Activated naive CD4-positive, alpha-beta T cell treated with anti-CD3 and anti-CD28 coated beads, Interleukin-2, amount 10 ng/mL, durations not matched to agents 7 days and 5 days (primary cell): ENCODE measurements around the gene SAMD5.

Experiments
- CTCF ChIA-PET: fragments of 350-600 bp; sonication (Branson Sonifier 250); formaldehyde crosslinking; loops from one replicate; lab custom pipeline; 2021; ENCODE audit warnings: antibody characterized with exemption; lab: Charles Lee
- DNase-seq: peaks from one replicate; pipeline ENCODE4 v3.0.0-alpha.2; 2020
- H3K27ac Mint-ChIP-seq: one replicate; pipeline ENCODE4 v1.8.0; 2021; ENCODE audit warnings: mild to moderate bottlenecking, moderate library complexity, mixed read lengths
- H3K27me3 Mint-ChIP-seq: one replicate; pipeline ENCODE4 v1.8.0; 2021; ENCODE audit warnings: mild to moderate bottlenecking, mixed read lengths
- H3K36me3 Mint-ChIP-seq: one replicate; pipeline ENCODE4 v1.8.0; 2021; ENCODE audit warnings: mixed read lengths
- H3K4me1 Mint-ChIP-seq: one replicate; pipeline ENCODE4 v1.8.0; 2021; ENCODE audit warnings: mixed read lengths
- H3K4me3 Mint-ChIP-seq: one replicate; pipeline ENCODE4 v1.8.0; 2021; ENCODE audit warnings: mild to moderate bottlenecking, moderate library complexity, mixed read lengths
- H3K9me3 Mint-ChIP-seq: one replicate; pipeline ENCODE4 v1.8.0; 2021; ENCODE audit warnings: mixed read lengths

SAMD5 gene

GRCh38 chr6:147567141-147567805 is 58.8 kb downstream of the SAMD5 start:
- CTCF ChIA-PET = no interaction called here
- peaks cover 4% of the 10 kb centered on the region for H3K27me3 Mint-ChIP-seq

DNA sequence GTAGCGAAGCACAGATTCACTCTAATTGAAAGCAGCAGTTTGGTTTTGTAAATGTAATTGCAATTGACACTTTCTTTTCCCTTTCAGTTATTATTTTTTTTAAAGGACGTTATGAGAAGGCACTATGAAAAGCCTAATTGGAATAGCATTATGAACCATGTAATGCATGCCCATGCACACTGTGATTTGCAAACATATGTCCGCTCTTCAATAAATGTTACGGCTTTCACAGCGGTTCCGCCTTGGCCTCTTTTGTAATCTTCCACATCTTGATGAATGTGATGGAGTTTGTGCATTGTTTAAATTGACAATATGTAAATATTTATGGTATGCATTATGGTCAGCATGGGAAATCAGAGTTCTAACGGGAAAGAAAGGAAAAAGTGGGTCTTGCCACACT is 61.3 kb downstream of the SAMD5 start:
- no peaks in the 10 kb centered on the region for H3K9me3 Mint-ChIP-seq
- no peaks in the 10 kb centered on the region for H3K4me1 Mint-ChIP-seq
- no peak overlapping the region for H3K4me3 Mint-ChIP-seq
- H3K27me3 Mint-ChIP-seq = peaks cover 4% of the 10 kb centered on the region
- CTCF ChIA-PET = no interaction called here
- H3K36me3 Mint-ChIP-seq = no peaks in the 10 kb centered on the region
- H3K27ac Mint-ChIP-seq = no peak overlapping the region
- no peak for DNase-seq

More at GRCh38 chr6:147567141-147567805, 58.8 kb downstream of the SAMD5 start:
- no peak overlapping the region for H3K27ac Mint-ChIP-seq
- no peaks in the 10 kb centered on the region for H3K4me1 Mint-ChIP-seq
- DNase-seq = no peak
- H3K4me3 Mint-ChIP-seq = no peak overlapping the region
- H3K9me3 Mint-ChIP-seq = no peaks in the 10 kb centered on the region
- H3K36me3 Mint-ChIP-seq = no peaks in the 10 kb centered on the region

- no peak for DNase-seq
- H3K27me3 Mint-ChIP-seq = no peaks in the 10 kb centered on the region
- H3K4me1 Mint-ChIP-seq = no peaks in the 10 kb centered on the region
- H3K27ac Mint-ChIP-seq = no peak overlapping the region
- H3K4me3 Mint-ChIP-seq = no peak overlapping the region
- CTCF ChIA-PET = no interaction called here
- H3K36me3 Mint-ChIP-seq = no peaks in the 10 kb centered on the region
- no peaks in the 10 kb centered on the region for H3K9me3 Mint-ChIP-seq
Observed at GRCh38 chr6:147570681-147571080, 62.2 kb downstream of the SAMD5 start.

GRCh38 chr6:147577488-147577887 is 69.0 kb downstream of the SAMD5 start:
- Mint-ChIP-seq H3K27ac (no peak overlapping the region), H3K27me3 (no peaks in the 10 kb centered on the region), H3K9me3 (peaks cover 4% of the 10 kb centered on the region), H3K4me3 (no peak overlapping the region), H3K4me1 (no peaks in the 10 kb centered on the region), H3K36me3 (no peaks in the 10 kb centered on the region)
- no peak for DNase-seq
- CTCF ChIA-PET = no interaction called here

GRCh38 chr6:147578159-147578558 is 69.7 kb downstream of the SAMD5 start:
- Mint-ChIP-seq H3K36me3 (no peaks in the 10 kb centered on the region), H3K27me3 (no peaks in the 10 kb centered on the region), H3K27ac (no peak overlapping the region), H3K4me3 (no peak overlapping the region), H3K9me3 (peaks cover 4% of the 10 kb centered on the region), H3K4me1 (no peaks in the 10 kb centered on the region)
- CTCF ChIA-PET = no interaction called here
- DNase-seq = no peak

DNA sequence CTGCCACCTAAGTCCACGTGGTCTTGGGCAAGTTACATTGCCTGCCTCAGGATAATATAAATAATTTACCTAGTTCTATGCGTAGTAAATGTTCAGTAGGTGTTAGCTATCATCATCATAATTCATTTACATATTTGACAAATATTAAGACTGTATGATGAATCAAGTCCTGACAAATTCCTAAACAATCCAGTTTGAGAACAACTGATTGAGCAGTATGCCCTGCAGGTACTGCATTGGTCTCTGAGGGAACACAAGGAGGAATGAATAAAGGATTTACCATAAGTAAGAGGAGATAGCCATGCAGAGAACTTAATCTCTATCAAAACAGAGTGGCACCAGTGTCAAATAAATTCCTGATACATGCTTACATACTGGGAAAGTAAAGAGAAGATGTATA is 70.4 kb downstream of the SAMD5 start:
- no peaks in the 10 kb centered on the region for H3K36me3 Mint-ChIP-seq
- H3K27me3 Mint-ChIP-seq = no peaks in the 10 kb centered on the region
- CTCF ChIA-PET = no interaction called here
- no peak for DNase-seq
- H3K4me3 Mint-ChIP-seq = no peak overlapping the region
- no peak overlapping the region for H3K27ac Mint-ChIP-seq
- H3K4me1 Mint-ChIP-seq = no peaks in the 10 kb centered on the region
- peaks cover 4% of the 10 kb centered on the region for H3K9me3 Mint-ChIP-seq

- CTCF ChIA-PET = no interaction called here
- H3K36me3 Mint-ChIP-seq = no peaks in the 10 kb centered on the region
- H3K9me3 Mint-ChIP-seq = peaks cover 4% of the 10 kb centered on the region
- H3K27ac Mint-ChIP-seq = no peak overlapping the region
- H3K27me3 Mint-ChIP-seq = no peaks in the 10 kb centered on the region
- no peak for DNase-seq
- H3K4me1 Mint-ChIP-seq = no peaks in the 10 kb centered on the region
- no peak overlapping the region for H3K4me3 Mint-ChIP-seq
Observed at GRCh38 chr6:147579667-147580066, 71.2 kb downstream of the SAMD5 start.

DNA sequence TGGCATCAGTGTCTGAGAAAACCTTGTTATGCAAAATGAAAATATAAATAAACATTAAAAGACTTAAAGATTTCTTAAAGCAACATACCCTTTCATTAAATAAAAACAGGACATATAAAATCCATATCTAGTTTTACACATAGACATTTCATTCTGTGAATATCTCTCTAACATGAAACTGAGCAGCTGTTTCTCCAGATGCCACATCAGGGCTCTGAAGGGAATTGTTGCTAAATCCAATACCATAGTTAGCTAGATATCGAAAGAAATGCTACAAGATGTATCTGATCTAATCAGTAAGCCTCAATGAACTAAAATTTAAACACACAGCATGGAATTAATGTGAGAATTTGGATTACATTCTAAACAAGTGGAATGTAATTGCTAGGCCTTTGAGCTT is 74.5 kb downstream of the SAMD5 start:
- Mint-ChIP-seq H3K4me1 (no peaks in the 10 kb centered on the region), H3K27me3 (no peaks in the 10 kb centered on the region), H3K9me3 (peaks cover 4% of the 10 kb centered on the region), H3K4me3 (no peak overlapping the region), H3K27ac (no peak overlapping the region), H3K36me3 (no peaks in the 10 kb centered on the region)
- DNase-seq = no peak
- CTCF ChIA-PET = no interaction called here

DNA sequence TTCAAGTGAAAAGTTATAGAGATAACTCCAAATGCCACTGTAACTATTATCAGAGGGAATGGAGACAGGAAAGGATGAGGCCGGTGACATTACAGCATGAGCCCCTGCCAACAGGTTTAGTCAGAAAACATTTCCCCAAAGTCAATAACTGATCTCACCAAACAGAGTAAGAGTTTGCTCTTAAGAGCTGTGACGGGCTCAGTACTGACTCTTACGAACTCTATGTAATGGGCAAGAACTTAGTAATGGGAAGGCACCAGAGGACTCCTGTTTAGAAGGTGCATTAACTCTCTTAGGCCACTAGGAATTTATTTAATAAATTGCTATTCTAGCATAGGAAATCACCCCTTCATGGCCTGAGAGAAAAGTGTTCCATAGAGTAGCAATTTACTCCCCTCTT is 76.8 kb downstream of the SAMD5 start:
- Mint-ChIP-seq H3K27ac (no peak overlapping the region), H3K36me3 (no peaks in the 10 kb centered on the region), H3K4me3 (no peak overlapping the region), H3K27me3 (no peaks in the 10 kb centered on the region), H3K9me3 (no peaks in the 10 kb centered on the region), H3K4me1 (no peaks in the 10 kb centered on the region)
- no peak for DNase-seq
- CTCF ChIA-PET = no interaction called here

DNA sequence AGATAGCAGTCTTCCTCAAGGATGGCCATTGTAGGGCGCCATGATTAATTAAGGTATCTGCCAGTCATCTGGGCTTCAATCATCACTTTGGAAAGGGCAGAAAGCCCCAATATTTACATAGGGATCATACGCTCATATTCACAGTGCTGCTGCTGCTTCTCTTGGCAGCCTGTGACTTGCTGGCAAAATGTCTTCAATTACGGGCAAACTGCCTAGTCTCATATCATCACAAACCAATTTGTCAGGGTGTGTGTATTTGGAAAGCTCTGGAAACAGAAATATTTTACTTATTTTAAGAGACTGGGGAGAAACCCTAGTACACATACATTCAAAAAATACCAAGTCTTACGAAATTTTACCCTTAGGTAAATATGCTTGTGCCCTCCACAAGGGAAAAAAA is 77.6 kb downstream of the SAMD5 start:
- CTCF ChIA-PET = no interaction called here
- DNase-seq = no peak
- H3K4me1 Mint-ChIP-seq = no peaks in the 10 kb centered on the region
- H3K27ac Mint-ChIP-seq = no peak overlapping the region
- H3K4me3 Mint-ChIP-seq = no peak overlapping the region
- H3K36me3 Mint-ChIP-seq = no peaks in the 10 kb centered on the region
- no peaks in the 10 kb centered on the region for H3K27me3 Mint-ChIP-seq
- no peaks in the 10 kb centered on the region for H3K9me3 Mint-ChIP-seq

- no peak for DNase-seq
- H3K36me3 Mint-ChIP-seq = no peaks in the 10 kb centered on the region
- H3K27me3 Mint-ChIP-seq = no peaks in the 10 kb centered on the region
- H3K4me1 Mint-ChIP-seq = no peaks in the 10 kb centered on the region
- no peak overlapping the region for H3K27ac Mint-ChIP-seq
- no peak overlapping the region for H3K4me3 Mint-ChIP-seq
- CTCF ChIA-PET = no interaction called here
- H3K9me3 Mint-ChIP-seq = no peaks in the 10 kb centered on the region
Observed at GRCh38 chr6:147587907-147588306, 79.4 kb downstream of the SAMD5 start.

- H3K9me3 Mint-ChIP-seq = no peaks in the 10 kb centered on the region
- no peak overlapping the region for H3K4me3 Mint-ChIP-seq
- no peaks in the 10 kb centered on the region for H3K36me3 Mint-ChIP-seq
- no peak for DNase-seq
- CTCF ChIA-PET = no interaction called here
- no peaks in the 10 kb centered on the region for H3K4me1 Mint-ChIP-seq
- no peaks in the 10 kb centered on the region for H3K27me3 Mint-ChIP-seq
- H3K27ac Mint-ChIP-seq = no peak overlapping the region
Observed at GRCh38 chr6:147588469-147588868, 80.0 kb downstream of the SAMD5 start.

- H3K36me3 Mint-ChIP-seq = no peaks in the 10 kb centered on the region
- CTCF ChIA-PET = no interaction called here
- H3K9me3 Mint-ChIP-seq = no peaks in the 10 kb centered on the region
- no peaks in the 10 kb centered on the region for H3K27me3 Mint-ChIP-seq
- H3K4me3 Mint-ChIP-seq = no peak overlapping the region
- DNase-seq = no peak
- no peaks in the 10 kb centered on the region for H3K4me1 Mint-ChIP-seq
- no peak overlapping the region for H3K27ac Mint-ChIP-seq
Observed at GRCh38 chr6:147589739-147590250, 81.3 kb downstream of the SAMD5 start.

- Mint-ChIP-seq H3K4me1 (no peaks in the 10 kb centered on the region), H3K27ac (no peak overlapping the region), H3K4me3 (no peak overlapping the region), H3K9me3 (no peaks in the 10 kb centered on the region), H3K36me3 (no peaks in the 10 kb centered on the region), H3K27me3 (no peaks in the 10 kb centered on the region)
- CTCF ChIA-PET = no interaction called here
- no peak for DNase-seq
Observed at GRCh38 chr6:147595961-147596360, 87.5 kb downstream of the SAMD5 start.

DNA sequence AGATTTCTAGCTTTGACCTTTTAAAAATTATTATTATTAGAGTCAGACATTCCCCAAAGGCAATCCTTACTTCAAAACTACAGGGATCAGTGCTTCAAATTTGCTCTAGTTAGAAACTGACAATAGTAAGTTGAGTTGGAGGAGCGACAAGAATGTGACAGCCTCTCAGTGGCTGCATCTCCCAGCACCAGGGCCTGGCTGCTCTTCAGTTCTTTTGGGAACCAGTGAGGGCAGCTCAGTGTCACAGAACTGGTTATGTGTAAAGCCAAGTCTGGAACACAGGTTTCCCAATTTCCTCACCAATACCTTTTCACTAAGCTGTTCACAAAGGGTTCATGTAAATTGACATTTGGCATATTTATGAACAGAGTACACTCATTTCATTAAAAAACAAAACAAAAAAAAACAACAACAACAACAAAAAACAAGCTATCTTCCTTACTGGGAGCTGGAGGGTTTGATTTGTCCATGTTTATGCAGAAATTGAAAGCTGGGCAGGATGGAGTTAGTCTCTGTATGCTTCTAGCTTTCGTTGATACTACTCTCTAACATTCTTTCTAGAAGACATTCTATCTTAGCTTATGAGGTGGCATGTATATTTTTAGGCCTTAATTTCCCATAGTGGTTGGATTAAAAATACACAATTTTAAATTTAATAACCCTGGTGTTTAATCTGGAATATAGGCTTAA is 95.0 kb downstream of the SAMD5 start:
- no peak overlapping the region for H3K4me3 Mint-ChIP-seq
- no peaks in the 10 kb centered on the region for H3K4me1 Mint-ChIP-seq
- H3K27ac Mint-ChIP-seq = no peak overlapping the region
- CTCF ChIA-PET = interaction anchor here (0.6 kb wide), 1 partner anchor 318 kb away, joined by 3 read pairs; no protein-coding TSS in a partner anchor
- no peaks in the 10 kb centered on the region for H3K36me3 Mint-ChIP-seq
- H3K9me3 Mint-ChIP-seq = no peaks in the 10 kb centered on the region
- no peak for DNase-seq
- no peaks in the 10 kb centered on the region for H3K27me3 Mint-ChIP-seq
